WTC11 (cell line): ENCODE measurements around the gene RGS6. TPM values are rescaled to one million over a fixed set of nuclear protein-coding genes. Genes with fewer than 3 reads are reported as not detected.

ENCODE experiments used
- ATAC-seq: fragments of 200-7000 bp; cut with Tn5 transposase; 2 replicates; pipeline ENCODE4 v1.10.0; 2021; ENCODE audit warnings: mild to moderate bottlenecking, moderate library complexity
- CTCF ChIA-PET: fragments of 300-600 bp; sonication (Branson Sonifier 250); formaldehyde crosslinking; loops from one replicate; lab custom pipeline; 2021; ENCODE audit warnings: antibody characterized with exemption; lab: Charles Lee
- POLR2A ChIA-PET: fragments of 350-600 bp; sonication (Branson Sonifier 250); formaldehyde crosslinking; loops from one replicate; lab custom pipeline; 2021; ENCODE audit warnings: antibody characterized with exemption; lab: Charles Lee
- DNase-seq: peaks from one replicate; pipeline ENCODE4 v3.0.0; 2021; ENCODE audit warnings: low spot score
- H3K27ac Mint-ChIP-seq: 2 replicates; pipeline ENCODE4 v1.8.0; 2021; ENCODE audit warnings: mixed read lengths
- H3K27me3 Mint-ChIP-seq: 2 replicates; pipeline ENCODE4 v1.8.0; 2021; ENCODE audit warnings: low read depth, mild to moderate bottlenecking, moderate library complexity, mixed read lengths
- H3K36me3 Mint-ChIP-seq: 2 replicates; pipeline ENCODE4 v1.8.0; 2021; ENCODE audit warnings: mixed read lengths
- H3K4me1 Mint-ChIP-seq: 2 replicates; pipeline ENCODE4 v1.8.0; 2022; ENCODE audit warnings: mixed read lengths
- H3K4me3 Mint-ChIP-seq: 2 replicates; pipeline ENCODE4 v1.8.0; 2021; ENCODE audit warnings: mild to moderate bottlenecking, moderate library complexity, mixed read lengths
- H3K9me3 Mint-ChIP-seq: 2 replicates; pipeline ENCODE4 v1.8.0; 2021; ENCODE audit warnings: mixed read lengths
- ATF6 ChIP-seq: sonication (generic); formaldehyde crosslinking; IDR thresholded peaks from 2 replicates; pipeline ENCODE4 v1.8.1; 2023; ENCODE audit warnings: mild to moderate bottlenecking, missing genetic modification reagents
- ESRRA ChIP-seq: sonication (generic); formaldehyde crosslinking; IDR thresholded peaks from 2 replicates; pipeline ENCODE4 v1.8.1; 2022; ENCODE audit warnings: mild to moderate bottlenecking, missing genetic modification reagents, borderline replicate concordance
- GTF2I ChIP-seq: fragments of 250-450 bp; sonication (Bioruptor Pico); conservative IDR thresholded peaks from 2 replicates; pipeline ENCODE4 v1.4.0; 2021; ENCODE audit warnings: mild to moderate bottlenecking
- HMGA2 ChIP-seq: fragments of 250-450 bp; sonication (Bioruptor Pico); IDR thresholded peaks from 2 replicates; pipeline ENCODE4 v1.4.0; 2021; ENCODE audit warnings: mild to moderate bottlenecking, moderate library complexity
- HMGXB4 ChIP-seq: sonication (generic); formaldehyde crosslinking; IDR thresholded peaks from 2 replicates; pipeline ENCODE4 v1.8.1; 2023; ENCODE audit warnings: mild to moderate bottlenecking, moderate library complexity, missing genetic modification reagents
- MLX ChIP-seq: sonication (generic); formaldehyde crosslinking; IDR thresholded peaks from 2 replicates; pipeline ENCODE4 v1.8.1; 2023; ENCODE audit warnings: mild to moderate bottlenecking, missing genetic modification reagents, moderate library complexity
- MXD4 ChIP-seq: fragments of 250-450 bp; sonication (Bioruptor Pico); IDR thresholded peaks from 2 replicates; pipeline ENCODE4 v1.8.0; 2021; ENCODE audit warnings: mild to moderate bottlenecking, moderate library complexity, borderline replicate concordance
- NFE2L1 ChIP-seq: sonication (generic); formaldehyde crosslinking; IDR thresholded peaks from 2 replicates; pipeline ENCODE4 v1.8.1; 2023; ENCODE audit warnings: missing genetic modification reagents
- NFYB ChIP-seq: sonication (generic); formaldehyde crosslinking; conservative IDR thresholded peaks from 2 replicates; pipeline ENCODE4 v1.8.0; 2022; ENCODE audit warnings: low read depth, missing genetic modification reagents
- PRRX2 ChIP-seq: fragments of 250-450 bp; sonication (Bioruptor Pico); IDR thresholded peaks from 2 replicates; pipeline ENCODE4 v1.8.0; 2021; ENCODE audit warnings: mild to moderate bottlenecking
- SMAD4 ChIP-seq: sonication (generic); formaldehyde crosslinking; IDR thresholded peaks from 2 replicates; pipeline ENCODE4 v1.8.0; 2022; ENCODE audit warnings: mild to moderate bottlenecking, missing genetic modification reagents
- SOX15 ChIP-seq: fragments of 250-450 bp; sonication (Bioruptor Pico); IDR thresholded peaks from 2 replicates; pipeline ENCODE4 v1.9.0; 2021; ENCODE audit warnings: mild to moderate bottlenecking
- TP53 ChIP-seq: sonication (generic); formaldehyde crosslinking; IDR thresholded peaks from 2 replicates; pipeline ENCODE4 v1.8.1; 2023; ENCODE audit warnings: mild to moderate bottlenecking, missing genetic modification reagents
- USF2 ChIP-seq: sonication (generic); formaldehyde crosslinking; IDR thresholded peaks from 2 replicates; pipeline ENCODE4 v1.8.1; 2023; ENCODE audit warnings: mild to moderate bottlenecking, missing genetic modification reagents, moderate library complexity
- ZNF138 ChIP-seq: sonication (generic); formaldehyde crosslinking; conservative IDR thresholded peaks from 2 replicates; pipeline ENCODE4 v1.8.1; 2022; ENCODE audit warnings: mild to moderate bottlenecking, moderate library complexity, missing genetic modification reagents
- ZNF317 ChIP-seq: sonication (generic); formaldehyde crosslinking; IDR thresholded peaks from 2 replicates; pipeline ENCODE4 v1.8.1; 2023; ENCODE audit warnings: low read depth, mild to moderate bottlenecking, moderate library complexity, missing genetic modification reagents, borderline replicate concordance
- total RNA-seq: library from RNA; stranded (reverse); gene quantifications from 3 replicates; pipeline ENCODE4 v1.2.3, GENCODE V29; 2021
- TF ChIP-seq, protein P1 (sequence below): sonication (generic); formaldehyde crosslinking; IDR thresholded peaks from 2 replicates; pipeline ENCODE4 v1.8.1; 2022; ENCODE audit warnings: mild to moderate bottlenecking, missing genetic modification reagents, moderate library complexity, borderline replicate concordance
- TF ChIP-seq, protein P2 (sequence below): fragments of 250-450 bp; sonication (Bioruptor Pico); IDR thresholded peaks from 2 replicates; pipeline ENCODE4 v1.9.0; 2021; ENCODE audit warnings: mild to moderate bottlenecking, borderline replicate concordance
- TF ChIP-seq, protein P3 (sequence below): sonication (generic); formaldehyde crosslinking; IDR thresholded peaks from 2 replicates; pipeline ENCODE4 v1.8.0; 2023; ENCODE audit warnings: missing genetic modification reagents

RGS6 gene
- total RNA-seq, 1 experiment from 2014 or later: 1.0 TPM

DNA sequence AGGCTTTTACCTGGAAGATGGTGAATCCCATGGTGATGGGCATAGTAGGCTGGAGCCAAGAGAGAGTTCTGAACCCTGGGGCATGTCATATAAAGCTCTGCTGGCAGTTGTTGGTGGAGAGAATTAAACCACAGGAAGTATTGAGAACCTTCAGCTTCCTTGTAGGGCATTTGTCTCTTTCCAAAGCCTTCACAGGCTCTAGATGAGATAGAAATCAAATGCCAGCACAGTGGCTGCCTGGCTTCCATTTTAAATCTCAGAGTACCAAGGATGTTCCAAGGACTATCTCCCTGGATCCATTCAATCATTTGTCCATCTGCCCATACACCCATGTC, 592.0 kb downstream of the RGS6 start:
- no peak overlapping the region for H3K27ac Mint-ChIP-seq
- CTCF ChIA-PET: interaction anchor here (1.5 to 2.1 kb wide), 2 partner anchors 10 to 381 kb away, joined by 5 to 6 read pairs; no protein-coding TSS in a partner anchor
- no peak for TF ChIP-seq ZNF317 (CRISPR knock-in tag)
- TF ChIP-seq SMAD4 (CRISPR knock-in tag): no peak
- no peak for TF ChIP-seq HMGXB4
- no peak for TF ChIP-seq GTF2I (CRISPR knock-in tag)
- no peak for TF ChIP-seq MLX
- TF ChIP-seq ATF6 (CRISPR knock-in tag): no peak
- TF ChIP-seq, protein P1, sequence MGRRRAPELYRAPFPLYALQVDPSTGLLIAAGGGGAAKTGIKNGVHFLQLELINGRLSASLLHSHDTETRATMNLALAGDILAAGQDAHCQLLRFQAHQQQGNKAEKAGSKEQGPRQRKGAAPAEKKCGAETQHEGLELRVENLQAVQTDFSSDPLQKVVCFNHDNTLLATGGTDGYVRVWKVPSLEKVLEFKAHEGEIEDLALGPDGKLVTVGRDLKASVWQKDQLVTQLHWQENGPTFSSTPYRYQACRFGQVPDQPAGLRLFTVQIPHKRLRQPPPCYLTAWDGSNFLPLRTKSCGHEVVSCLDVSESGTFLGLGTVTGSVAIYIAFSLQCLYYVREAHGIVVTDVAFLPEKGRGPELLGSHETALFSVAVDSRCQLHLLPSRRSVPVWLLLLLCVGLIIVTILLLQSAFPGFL: no peak
- no peak for TF ChIP-seq HMGA2
- TF ChIP-seq, protein P2, sequence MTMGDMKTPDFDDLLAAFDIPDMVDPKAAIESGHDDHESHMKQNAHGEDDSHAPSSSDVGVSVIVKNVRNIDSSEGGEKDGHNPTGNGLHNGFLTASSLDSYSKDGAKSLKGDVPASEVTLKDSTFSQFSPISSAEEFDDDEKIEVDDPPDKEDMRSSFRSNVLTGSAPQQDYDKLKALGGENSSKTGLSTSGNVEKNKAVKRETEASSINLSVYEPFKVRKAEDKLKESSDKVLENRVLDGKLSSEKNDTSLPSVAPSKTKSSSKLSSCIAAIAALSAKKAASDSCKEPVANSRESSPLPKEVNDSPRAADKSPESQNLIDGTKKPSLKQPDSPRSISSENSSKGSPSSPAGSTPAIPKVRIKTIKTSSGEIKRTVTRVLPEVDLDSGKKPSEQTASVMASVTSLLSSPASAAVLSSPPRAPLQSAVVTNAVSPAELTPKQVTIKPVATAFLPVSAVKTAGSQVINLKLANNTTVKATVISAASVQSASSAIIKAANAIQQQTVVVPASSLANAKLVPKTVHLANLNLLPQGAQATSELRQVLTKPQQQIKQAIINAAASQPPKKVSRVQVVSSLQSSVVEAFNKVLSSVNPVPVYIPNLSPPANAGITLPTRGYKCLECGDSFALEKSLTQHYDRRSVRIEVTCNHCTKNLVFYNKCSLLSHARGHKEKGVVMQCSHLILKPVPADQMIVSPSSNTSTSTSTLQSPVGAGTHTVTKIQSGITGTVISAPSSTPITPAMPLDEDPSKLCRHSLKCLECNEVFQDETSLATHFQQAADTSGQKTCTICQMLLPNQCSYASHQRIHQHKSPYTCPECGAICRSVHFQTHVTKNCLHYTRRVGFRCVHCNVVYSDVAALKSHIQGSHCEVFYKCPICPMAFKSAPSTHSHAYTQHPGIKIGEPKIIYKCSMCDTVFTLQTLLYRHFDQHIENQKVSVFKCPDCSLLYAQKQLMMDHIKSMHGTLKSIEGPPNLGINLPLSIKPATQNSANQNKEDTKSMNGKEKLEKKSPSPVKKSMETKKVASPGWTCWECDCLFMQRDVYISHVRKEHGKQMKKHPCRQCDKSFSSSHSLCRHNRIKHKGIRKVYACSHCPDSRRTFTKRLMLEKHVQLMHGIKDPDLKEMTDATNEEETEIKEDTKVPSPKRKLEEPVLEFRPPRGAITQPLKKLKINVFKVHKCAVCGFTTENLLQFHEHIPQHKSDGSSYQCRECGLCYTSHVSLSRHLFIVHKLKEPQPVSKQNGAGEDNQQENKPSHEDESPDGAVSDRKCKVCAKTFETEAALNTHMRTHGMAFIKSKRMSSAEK: no peak
- no peak for TF ChIP-seq TP53
- no peak for TF ChIP-seq NFE2L1 (CRISPR knock-in tag)
- TF ChIP-seq PRRX2 (CRISPR knock-in tag): no peak
- TF ChIP-seq SOX15 (CRISPR knock-in tag): no peak
- TF ChIP-seq ESRRA (CRISPR knock-in tag): no peak
- no peak for TF ChIP-seq USF2
- TF ChIP-seq, protein P3, sequence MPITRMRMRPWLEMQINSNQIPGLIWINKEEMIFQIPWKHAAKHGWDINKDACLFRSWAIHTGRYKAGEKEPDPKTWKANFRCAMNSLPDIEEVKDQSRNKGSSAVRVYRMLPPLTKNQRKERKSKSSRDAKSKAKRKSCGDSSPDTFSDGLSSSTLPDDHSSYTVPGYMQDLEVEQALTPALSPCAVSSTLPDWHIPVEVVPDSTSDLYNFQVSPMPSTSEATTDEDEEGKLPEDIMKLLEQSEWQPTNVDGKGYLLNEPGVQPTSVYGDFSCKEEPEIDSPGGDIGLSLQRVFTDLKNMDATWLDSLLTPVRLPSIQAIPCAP (CRISPR knock-in tag): no peak
- TF ChIP-seq MXD4 (CRISPR knock-in tag): no peak
- TF ChIP-seq ZNF138 (CRISPR knock-in tag): no peak
- no peak for TF ChIP-seq NFYB (CRISPR knock-in tag)
- POLR2A ChIA-PET: no interaction called here
- H3K27me3 Mint-ChIP-seq: peaks cover 3% of the 10 kb centered on the region; the same call in 1 of the 2 replicates
- peaks cover 24% of the 10 kb centered on the region for H3K9me3 Mint-ChIP-seq
- ATAC-seq (no peak), DNase-seq (no peak)
- peaks cover 6% of the 10 kb centered on the region; the same call in 1 of the 2 replicates for H3K4me1 Mint-ChIP-seq
- no peak overlapping the region for H3K4me3 Mint-ChIP-seq
- peaks cover 6% of the 10 kb centered on the region; the same call in 1 of the 2 replicates for H3K36me3 Mint-ChIP-seq
